DMS 273 treated with DMSO at 0.1 percent for 48 hours (cell line): ENCODE results near the gene UBE2J2.

Experiments
- DNase-seq: peaks from one replicate; lab custom pipeline; 2025; lab: John Stamatoyannopoulos, UW

UBE2J2 gene

GRCh38 chr1:1226566-1227362 lies 46.9 kb downstream of the UBE2J2 start:
- DNase-seq: no peak

GRCh38 chr1:1225913-1226312 lies 47.7 kb downstream of the UBE2J2 start:
- no peak for DNase-seq

- no peak for DNase-seq
These were observed 48.3 kb downstream of the UBE2J2 start for GRCh38 chr1:1225238-1225845.

GRCh38 chr1:1223891-1224290 lies 49.8 kb downstream of the UBE2J2 start:
- no peak for DNase-seq

GRCh38 chr1:1223321-1223720 lies 50.3 kb downstream of the UBE2J2 start:
- no peak for DNase-seq

GRCh38 chr1:1222575-1223225 lies 51.0 kb downstream of the UBE2J2 start:
- DNase-seq: no peak

GRCh38 chr1:1221887-1222574 lies 51.6 kb downstream of the UBE2J2 start:
- no peak for DNase-seq

GRCh38 chr1:1220197-1220596 lies 53.5 kb downstream of the UBE2J2 start:
- DNase-seq: no peak

GRCh38 chr1:1219341-1219740 lies 54.3 kb downstream of the UBE2J2 start:
- no peak for DNase-seq

GRCh38 chr1:1218524-1219200 lies 55.0 kb downstream of the UBE2J2 start:
- DNase-seq: no peak

GRCh38 chr1:1217621-1218523 lies 55.8 kb downstream of the UBE2J2 start:
- DNase-seq: no peak

- DNase-seq: no peak
These were observed 56.7 kb downstream of the UBE2J2 start for GRCh38 chr1:1216770-1217620.

GRCh38 chr1:1215881-1216605 lies 57.6 kb downstream of the UBE2J2 start:
- no peak for DNase-seq

- no peak for DNase-seq
These were observed 58.5 kb downstream of the UBE2J2 start for GRCh38 chr1:1215080-1215676.

GRCh38 chr1:1213345-1214265 lies 60.0 kb downstream of the UBE2J2 start, which contains the start of gene TNFRSF4:
TSS of gene TNFRSF4 (minus strand) at chr1:1214153. CDS start at chr1:1214127, 26 bp downstream.
- DNase-seq: no peak

GRCh38 chr1:1212780-1213344 lies 60.8 kb downstream of the UBE2J2 start:
- DNase-seq: no peak
